ENCODE data around the gene TRAPPC14. TPM values are rescaled to one million over a fixed set of nuclear protein-coding genes. Genes with fewer than 3 reads are reported as not detected.
"Not testable (repeated sequence)": the region's sequence is repeated elsewhere in the genome, so short reads cannot be mapped to it uniquely, and the experiment has no call there.

TRAPPC14 gene
- total and polyA plus RNA-seq, 9 donors, result 5.8 to 13.9 (median 10.8) TPM

DNA sequence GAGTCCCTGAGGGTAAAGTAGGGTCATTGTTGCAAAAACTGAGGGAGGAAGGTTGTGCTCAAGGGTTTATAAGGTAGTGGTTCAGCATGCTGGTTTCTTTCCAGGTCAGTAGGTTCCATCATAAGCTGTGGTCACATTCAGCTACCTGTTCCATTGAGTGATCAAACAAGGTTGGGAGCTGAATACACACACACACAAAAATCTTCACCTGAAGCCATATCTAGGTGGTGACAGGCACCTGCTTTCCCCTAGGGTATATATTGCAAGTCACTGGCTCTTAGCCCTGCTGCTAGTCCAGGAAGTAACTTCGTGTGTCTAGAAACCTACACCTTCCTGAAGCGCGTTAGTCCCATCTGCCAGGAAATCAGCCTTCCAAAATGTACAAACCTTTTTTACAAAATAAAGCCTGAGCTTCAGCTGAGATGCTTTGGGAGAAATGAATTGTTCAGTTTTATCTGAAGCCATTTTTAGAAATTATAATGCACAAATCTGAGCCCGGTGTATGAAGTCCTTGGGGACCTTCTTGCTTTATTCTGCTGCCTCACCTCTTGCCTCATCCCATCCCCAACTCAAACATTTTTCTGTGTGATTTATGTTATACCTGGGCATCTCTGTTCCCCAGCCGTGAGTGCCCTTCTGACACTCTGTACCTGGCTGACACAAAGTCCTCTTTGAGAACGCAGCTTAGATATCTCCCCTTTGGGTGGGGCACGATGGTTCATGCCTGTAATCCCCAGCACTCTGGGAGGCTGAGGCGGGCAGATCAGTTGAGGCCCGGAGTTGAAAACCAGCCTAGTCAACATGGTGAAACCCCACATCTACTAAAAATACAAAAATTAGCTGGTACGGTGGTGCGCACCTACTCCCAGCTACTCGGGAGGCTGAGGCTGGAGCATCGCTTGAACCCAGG, 20.4 kb downstream of the TRAPPC14 start:
- Histone ChIP-seq H3K27ac (ENCODE audit: low read length) (no peak overlapping the region), H3K4me1 (ENCODE audit: control insufficient read depth, insufficient read depth, low read length) (no peaks in the 10 kb centered on the region), H3K36me3 (ENCODE audit: control insufficient read depth, insufficient read depth, low read length) (no peaks in the 10 kb centered on the region), H3K27me3 (ENCODE audit: control insufficient read depth, insufficient read depth, low read length) (peaks cover 2% of the 10 kb centered on the region), H3K9me3 (replicated peaks; ENCODE audit: control insufficient read depth, low read depth, low read length) (no peaks in the 10 kb centered on the region), H3K4me3 (ENCODE audit: low read length) (no peak overlapping the region)
- WGBS (ENCODE audit: insufficient coverage), result 79% methylated on average over 3 of the region's 13 CpGs
- DNase-seq, result no peak

DNA sequence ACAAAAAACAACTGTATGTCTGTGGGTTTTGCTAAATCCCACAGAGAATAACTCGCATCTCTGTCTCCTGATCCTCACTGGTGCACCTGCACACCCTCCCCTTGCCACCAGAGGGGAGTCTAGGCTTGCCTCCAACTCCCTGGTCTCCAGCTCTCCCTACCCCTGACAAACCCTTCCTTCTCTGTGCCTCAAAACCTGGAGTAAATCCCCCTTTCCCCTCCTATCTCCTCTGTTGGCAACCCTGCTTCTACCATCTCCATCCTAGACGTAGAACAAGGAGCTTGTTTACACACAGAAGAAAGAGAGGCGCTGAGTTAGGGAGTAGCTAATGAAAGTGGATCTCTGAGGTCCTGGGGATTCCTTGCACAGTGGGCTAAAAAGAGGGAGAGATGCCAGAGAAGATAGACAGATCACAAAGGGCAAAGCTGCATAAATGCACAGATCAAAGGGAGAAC, 25.8 kb downstream of the TRAPPC14 start:
- 10% methylated on average over 2 of the region's 3 CpGs for WGBS (ENCODE audit: insufficient coverage)
- H3K27ac ChIP-seq (ENCODE audit: low read length), result no peak overlapping the region
- peak; percentile 70 for DNase-seq
- H3K9me3 ChIP-seq (replicated peaks; ENCODE audit: control insufficient read depth, low read depth, low read length), result no peaks in the 10 kb centered on the region
- no peak overlapping the region for H3K4me3 ChIP-seq (ENCODE audit: low read length)
- peaks cover 2% of the 10 kb centered on the region for H3K27me3 ChIP-seq (ENCODE audit: control insufficient read depth, insufficient read depth, low read length)
- no peaks in the 10 kb centered on the region for H3K36me3 ChIP-seq (ENCODE audit: control insufficient read depth, insufficient read depth, low read length)
- peaks cover 14% of the 10 kb centered on the region for H3K4me1 ChIP-seq (ENCODE audit: control insufficient read depth, insufficient read depth, low read length)

DNA sequence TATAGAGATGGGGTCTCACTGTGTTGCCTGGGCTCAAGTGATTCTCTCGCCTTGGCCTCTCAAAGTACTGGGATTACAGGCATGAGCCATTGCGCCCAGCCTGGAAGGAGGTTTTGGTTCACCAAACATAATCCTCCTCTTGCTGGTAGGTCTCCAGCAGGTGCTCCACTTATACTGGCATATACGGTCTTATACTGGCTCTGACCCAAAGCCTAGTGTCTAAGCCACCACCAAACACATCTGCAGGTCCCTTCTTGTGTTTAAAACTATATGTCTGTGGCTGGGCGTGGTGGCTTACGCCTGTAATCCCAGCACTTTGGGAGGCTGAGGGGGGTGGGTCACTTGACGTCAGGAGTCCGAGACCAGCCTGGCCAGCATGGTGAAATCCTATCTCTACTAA, 26.4 kb downstream of the TRAPPC14 start:
- Histone ChIP-seq H3K27ac (ENCODE audit: low read length) (no peak overlapping the region), H3K36me3 (ENCODE audit: control insufficient read depth, insufficient read depth, low read length) (no peaks in the 10 kb centered on the region), H3K27me3 (ENCODE audit: control insufficient read depth, insufficient read depth, low read length) (peaks cover 2% of the 10 kb centered on the region), H3K4me3 (ENCODE audit: low read length) (no peak overlapping the region), H3K9me3 (replicated peaks; ENCODE audit: control insufficient read depth, low read depth, low read length) (no peaks in the 10 kb centered on the region), H3K4me1 (ENCODE audit: control insufficient read depth, insufficient read depth, low read length) (peaks cover 14% of the 10 kb centered on the region)
- WGBS (ENCODE audit: insufficient coverage), result 100% methylated on average over 1 of the region's 7 CpGs
- DNase-seq, result no peak

DNA sequence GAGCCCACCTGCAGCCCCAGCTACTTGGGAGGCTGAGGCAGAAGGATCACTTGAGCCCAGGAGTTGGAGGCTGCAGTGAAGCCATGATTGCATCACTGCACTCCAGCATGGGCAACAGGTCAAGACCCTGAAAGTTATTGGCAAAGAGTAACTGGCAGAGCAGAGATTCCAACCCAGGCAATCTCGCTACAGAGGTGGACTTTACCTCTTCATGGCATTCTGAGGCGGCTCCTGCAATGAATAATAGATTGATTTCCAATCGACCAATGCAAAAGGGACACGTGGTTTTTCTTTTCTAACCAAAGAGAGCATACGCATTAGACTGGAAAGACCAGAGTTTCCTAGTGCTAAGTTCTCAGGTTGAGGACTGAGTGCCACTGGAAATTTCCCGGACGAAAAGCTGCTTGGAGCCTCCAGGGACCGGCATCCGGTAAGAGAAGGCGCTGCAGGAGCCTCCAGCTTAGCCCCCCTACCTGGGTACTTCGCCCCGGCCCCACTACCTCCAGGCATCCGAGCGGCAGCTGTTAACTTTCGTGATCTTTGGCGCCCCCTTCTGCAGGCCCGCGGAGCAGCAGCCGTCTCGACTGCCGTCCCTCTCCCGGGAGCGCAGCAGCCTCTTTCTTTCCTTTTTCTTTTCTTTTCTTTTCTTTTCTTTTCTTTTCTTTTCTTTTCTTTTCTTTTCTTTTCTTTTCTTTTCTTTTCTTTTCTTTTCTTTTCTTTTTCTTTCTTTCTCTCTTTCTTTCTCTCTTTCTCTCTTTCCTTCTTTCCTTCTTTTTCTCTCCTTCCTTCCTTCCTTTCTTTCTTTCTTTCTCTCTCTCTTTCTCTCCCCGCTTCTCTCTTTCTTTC, 27.7 kb downstream of the TRAPPC14 start:
- no peak overlapping the region for H3K27ac ChIP-seq (ENCODE audit: low read length)
- H3K27me3 ChIP-seq (ENCODE audit: control insufficient read depth, insufficient read depth, low read length), result peaks cover 2% of the 10 kb centered on the region
- no peak overlapping the region for H3K4me3 ChIP-seq (ENCODE audit: low read length)
- H3K4me1 ChIP-seq (ENCODE audit: control insufficient read depth, insufficient read depth, low read length), result peaks cover 18% of the 10 kb centered on the region
- WGBS (ENCODE audit: insufficient coverage), result 11% methylated on average over 24 of the region's 24 CpGs
- no peaks in the 10 kb centered on the region for H3K9me3 ChIP-seq (replicated peaks; ENCODE audit: control insufficient read depth, low read depth, low read length)
- DNase-seq, result peak; percentile 76
- no peaks in the 10 kb centered on the region for H3K36me3 ChIP-seq (ENCODE audit: control insufficient read depth, insufficient read depth, low read length)

DNA sequence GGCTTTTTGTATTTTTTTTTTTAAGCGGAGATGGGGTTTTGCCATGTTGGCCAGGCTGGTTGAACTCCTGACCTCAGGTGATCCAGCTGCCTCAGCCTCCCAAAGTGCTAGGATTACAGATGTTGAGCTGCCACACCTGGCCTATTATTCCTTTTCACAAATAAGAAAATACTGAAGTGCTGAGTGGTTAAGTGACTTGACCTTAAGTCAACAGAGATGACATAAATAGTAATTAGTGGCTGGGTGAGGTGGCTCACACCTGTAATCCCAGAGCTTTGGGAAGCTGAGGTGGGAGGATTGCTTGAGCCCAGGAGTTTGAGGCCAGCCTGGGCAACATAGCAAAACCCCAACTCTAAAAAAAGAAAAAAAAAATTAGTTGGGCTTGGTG, 28.3 kb downstream of the TRAPPC14 start:
- not testable (repeated sequence) for DNase-seq; H3K4me3 ChIP-seq (ENCODE audit: low read length); H3K9me3 ChIP-seq (replicated peaks; ENCODE audit: control insufficient read depth, low read depth, low read length); H3K27me3 ChIP-seq (ENCODE audit: control insufficient read depth, insufficient read depth, low read length); H3K27ac ChIP-seq (ENCODE audit: low read length); H3K36me3 ChIP-seq (ENCODE audit: control insufficient read depth, insufficient read depth, low read length)
- no CpG with 5 or more reads among the region's 1 CpG for WGBS (ENCODE audit: insufficient coverage)
- H3K4me1 ChIP-seq (ENCODE audit: control insufficient read depth, insufficient read depth, low read length), result peaks cover 18% of the 10 kb centered on the region

DNA sequence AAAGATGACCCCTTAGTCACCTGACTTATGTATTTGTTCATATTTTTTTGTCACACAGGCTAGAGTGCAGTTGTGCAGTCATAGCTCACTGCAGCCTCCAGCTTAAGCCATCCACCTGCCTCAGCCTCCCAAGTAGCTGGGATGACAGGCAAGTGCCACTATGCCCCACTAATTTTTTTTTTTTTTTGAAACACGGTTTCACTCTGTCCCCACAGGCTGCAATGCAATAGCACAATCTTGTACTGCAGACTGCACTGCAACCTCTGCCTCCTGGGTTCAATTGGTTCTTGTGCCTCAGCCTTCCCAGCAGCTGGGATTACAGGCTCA, 29.9 kb downstream of the TRAPPC14 start:
- no peak for DNase-seq
- Histone ChIP-seq H3K9me3 (replicated peaks; ENCODE audit: control insufficient read depth, low read depth, low read length) (no peaks in the 10 kb centered on the region), H3K27me3 (ENCODE audit: control insufficient read depth, insufficient read depth, low read length) (peaks cover 2% of the 10 kb centered on the region), H3K4me1 (ENCODE audit: control insufficient read depth, insufficient read depth, low read length) (peaks cover 18% of the 10 kb centered on the region), H3K4me3 (ENCODE audit: low read length) (no peak overlapping the region), H3K36me3 (ENCODE audit: control insufficient read depth, insufficient read depth, low read length) (peaks cover 13% of the 10 kb centered on the region), H3K27ac (ENCODE audit: low read length) (peak overlapping the region; percentile 67)
- 50% methylated on average over 1 of the region's 1 CpG for WGBS (ENCODE audit: insufficient coverage)

DNA sequence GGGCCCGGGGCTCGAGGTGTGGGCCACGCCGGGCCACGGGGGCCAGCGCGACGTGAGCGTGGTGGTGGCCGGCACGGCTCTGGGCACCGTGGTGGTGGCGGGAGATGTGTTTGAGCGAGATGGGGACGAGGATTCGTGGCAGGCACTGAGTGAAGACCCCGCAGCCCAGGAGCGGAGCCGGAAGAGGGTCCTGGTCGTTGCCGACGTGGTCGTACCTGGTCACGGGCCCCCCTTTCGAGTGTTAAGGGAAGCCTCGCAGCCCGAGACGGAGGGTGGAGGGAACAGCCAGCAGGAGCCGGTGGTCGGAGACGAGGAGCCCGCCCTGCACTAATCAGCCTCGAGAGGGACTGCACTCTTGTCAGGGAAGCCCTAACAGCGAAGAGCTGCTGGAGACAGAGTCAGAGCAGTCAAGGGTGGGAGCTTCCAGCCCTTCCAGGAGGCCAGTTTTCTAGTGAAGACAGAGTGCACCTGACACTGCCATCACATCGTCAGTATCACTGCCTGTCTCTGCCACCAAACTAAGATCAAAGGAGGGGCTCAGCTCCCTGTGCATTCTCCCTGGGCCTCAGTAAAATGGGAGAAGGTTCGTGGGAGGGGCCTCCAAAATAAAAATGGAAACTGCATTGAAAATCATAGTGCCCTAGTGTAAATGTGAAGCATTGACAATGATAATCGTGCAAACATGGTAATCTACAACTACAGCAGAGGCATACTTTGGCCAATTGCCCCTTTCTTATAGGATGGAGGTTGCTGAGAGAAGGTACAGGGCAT, 30.5 kb downstream of the TRAPPC14 start:
- Histone ChIP-seq H3K36me3 (ENCODE audit: control insufficient read depth, insufficient read depth, low read length) (peaks cover 13% of the 10 kb centered on the region), H3K27ac (ENCODE audit: low read length) (peak overlapping the region; percentile 67), H3K4me3 (ENCODE audit: low read length) (peak overlapping the region; percentile 55), H3K9me3 (replicated peaks; ENCODE audit: control insufficient read depth, low read depth, low read length) (no peaks in the 10 kb centered on the region), H3K27me3 (ENCODE audit: control insufficient read depth, insufficient read depth, low read length) (peaks cover 2% of the 10 kb centered on the region), H3K4me1 (ENCODE audit: control insufficient read depth, insufficient read depth, low read length) (peaks cover 18% of the 10 kb centered on the region)
- 0% methylated on average over 34 of the region's 37 CpGs for WGBS (ENCODE audit: insufficient coverage)
- peak; percentile 49 for DNase-seq

DNA sequence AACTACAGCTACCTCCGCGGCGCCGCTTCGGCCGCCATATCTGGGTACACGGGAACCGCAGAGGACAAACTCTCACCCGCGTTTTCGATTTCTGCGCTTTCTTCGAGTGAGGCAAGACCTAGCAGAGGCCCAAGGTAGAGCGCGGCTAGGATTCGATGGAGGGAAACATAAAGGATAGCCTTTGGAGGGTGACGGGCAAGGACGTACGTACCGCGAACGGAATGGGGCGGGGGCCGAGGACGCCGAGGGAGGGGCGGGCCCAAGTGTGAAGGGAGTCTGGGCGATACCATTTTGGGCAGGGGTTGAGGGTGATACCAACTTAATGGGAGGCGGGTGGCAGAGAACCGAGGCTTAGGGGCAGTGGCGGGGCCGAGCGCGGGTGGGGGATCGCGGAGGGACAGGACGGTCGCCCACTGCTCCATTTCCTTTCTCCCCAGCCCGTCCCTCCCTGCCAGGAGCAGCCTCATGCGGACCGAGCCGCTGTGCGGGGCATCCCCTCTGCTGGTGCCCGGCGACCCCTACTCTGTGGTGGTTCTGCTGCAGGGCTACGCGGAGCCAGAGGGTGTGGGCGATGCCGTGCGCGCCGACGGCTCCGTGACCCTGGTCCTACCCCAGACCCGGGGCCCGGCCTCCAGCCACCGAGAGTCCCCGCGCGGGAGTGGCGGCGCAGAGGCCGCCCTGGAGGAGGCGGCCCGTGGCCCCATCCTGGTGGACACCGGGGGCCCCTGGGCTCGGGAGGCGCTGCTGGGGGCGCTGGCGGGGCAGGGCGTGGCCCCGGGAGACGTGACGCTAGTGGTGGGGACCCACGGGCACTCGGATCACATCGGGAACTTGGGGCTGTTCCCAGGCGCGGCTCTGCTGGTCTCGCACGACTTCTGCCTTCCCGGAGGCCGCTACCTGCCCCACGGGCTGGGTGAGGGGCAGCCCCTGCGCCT, 31.3 kb downstream of the TRAPPC14 start, which contains the start of gene MBLAC1:
Gene MBLAC1, plus strand, starts transcription at position 37 of the 935 bp plus-strand sequence. Its CDS starts 429 bp downstream, at position 466.
- peak within 1 kb of the TSS; percentile 55 for H3K4me3 ChIP-seq (ENCODE audit: low read length)
- DNase-seq, result peak; percentile 97
- peaks cover 18% of the 10 kb centered on the region for H3K4me1 ChIP-seq (ENCODE audit: control insufficient read depth, insufficient read depth, low read length)
- H3K27me3 ChIP-seq (ENCODE audit: control insufficient read depth, insufficient read depth, low read length), result peaks cover 2% of the 10 kb centered on the region
- no peaks in the 10 kb centered on the region for H3K9me3 ChIP-seq (replicated peaks; ENCODE audit: control insufficient read depth, low read depth, low read length)
- H3K36me3 ChIP-seq (ENCODE audit: control insufficient read depth, insufficient read depth, low read length), result peaks cover 19% of the 10 kb centered on the region
- H3K27ac ChIP-seq (ENCODE audit: low read length), result peak within 1 kb of the TSS; percentile 93
- 1% methylated on average over 79 of the region's 85 CpGs for WGBS (ENCODE audit: insufficient coverage)

Data from muscle of leg (tissue), 11 donors.